HG03097 (cell line): Measurements from ENCODE around the gene ATP13A3.
"Not testable (repeated sequence)": the region's sequence is repeated elsewhere in the genome, so short reads cannot be mapped to it uniquely, and the experiment has no call there.

Source experiments
- ATAC-seq: cut with Tn5 transposase; IDR thresholded peaks from one replicate; pipeline ENCODE4 v1.9.1; 2021; ENCODE audit not compliant: unreplicated experiment, low FRiP score

ATP13A3 gene

GRCh38 chr3:194486540-194487288 is at the start of gene ATP13A3:
ATP13A3 (minus strand) TSS chr3:194487002; CDS start chr3:194462190, 24,812 bp downstream.
- ATAC-seq: peak; percentile 76

- ATAC-seq: not testable (repeated sequence)
Measured at GRCh38 chr3:194535199-194535598, 48.4 kb upstream of the ATP13A3 start.

- ATAC-seq: no peak
Measured at GRCh38 chr3:194534243-194534642, 47.4 kb upstream of the ATP13A3 start.

GRCh38 chr3:194532591-194532990 is 45.8 kb upstream of the ATP13A3 start:
- ATAC-seq: no peak

- no peak for ATAC-seq
Measured at GRCh38 chr3:194527726-194528125, 40.9 kb upstream of the ATP13A3 start.

- no peak for ATAC-seq
Measured at GRCh38 chr3:194526164-194526563, 39.4 kb upstream of the ATP13A3 start.

- no peak for ATAC-seq
Measured at GRCh38 chr3:194522579-194523046, 35.8 kb upstream of the ATP13A3 start.

GRCh38 chr3:194521510-194522260 is 34.9 kb upstream of the ATP13A3 start:
- no peak for ATAC-seq

- not testable (repeated sequence) for ATAC-seq
Measured at GRCh38 chr3:194520682-194521162, 33.9 kb upstream of the ATP13A3 start.

- not testable (repeated sequence) for ATAC-seq
Measured at GRCh38 chr3:194520201-194520600, 33.4 kb upstream of the ATP13A3 start.

GRCh38 chr3:194518652-194519051 is 31.9 kb upstream of the ATP13A3 start:
- ATAC-seq: no peak

- no peak for ATAC-seq
Measured at GRCh38 chr3:194517333-194517732, 30.5 kb upstream of the ATP13A3 start.

GRCh38 chr3:194514626-194515025 is 27.8 kb upstream of the ATP13A3 start:
- no peak for ATAC-seq

GRCh38 chr3:194512895-194513601 is 26.2 kb upstream of the ATP13A3 start:
- ATAC-seq: no peak

- no peak for ATAC-seq
Measured at GRCh38 chr3:194508491-194509453, 22.0 kb upstream of the ATP13A3 start.

GRCh38 chr3:194507571-194507970 is 20.8 kb upstream of the ATP13A3 start:
- no peak for ATAC-seq

- ATAC-seq: no peak
Measured at GRCh38 chr3:194505791-194506415, 19.1 kb upstream of the ATP13A3 start.

- ATAC-seq: no peak
Measured at GRCh38 chr3:194504861-194505260, 18.1 kb upstream of the ATP13A3 start.

GRCh38 chr3:194504146-194504545 is 17.3 kb upstream of the ATP13A3 start:
- no peak for ATAC-seq
